ENCODE measurements around the gene MEMO1. TPM values are rescaled to one million over a fixed set of nuclear protein-coding genes. Genes with fewer than 3 reads are reported as not detected.
"Not testable (repeated sequence)": the region's sequence is repeated elsewhere in the genome, so short reads cannot be mapped to it uniquely, and the experiment has no call there.

The MEMO1 gene
- total and polyA plus RNA-seq, 2 donors (not counting 1 experiment from before 2014, with no cell fraction given): 44.8 to 65.8 TPM

- intact Hi-C loops (cut with micrococcal nuclease); H4K20me1 ChIP-seq (ENCODE audit: control insufficient read depth, insufficient read depth, low read length, poor library complexity, severe bottlenecking); H3K9me3 ChIP-seq (ENCODE audit: control extremely low read depth in 1 of 3, control insufficient read depth in 2 of 3, insufficient read depth in 1 of 3, low read length in 2 of 3); H3K27me3 ChIP-seq (replicated peaks in 1 of 4; ENCODE audit: control extremely low read depth in 1 of 4, control insufficient read depth in 3 of 4, insufficient read depth in 4 of 4, low read length in 3 of 4); H2AFZ ChIP-seq (ENCODE audit: insufficient read depth, low read depth, low read length, poor library complexity, severe bottlenecking); H3K4me2 ChIP-seq (replicated peaks; ENCODE audit: low read depth, low read length, poor library complexity, severe bottlenecking); H3K27ac ChIP-seq (ENCODE audit: low read length in 2 of 2); H3K4me1 ChIP-seq (ENCODE audit: control insufficient read depth in 2 of 2, insufficient read depth in 2 of 2, low read length in 2 of 2); H3K9ac ChIP-seq (ENCODE audit: low read length); H3K27me3 Mint-ChIP-seq; ATAC-seq (ENCODE audit: low read depth); CTCF ChIA-PET; H3K4me1 Mint-ChIP-seq; H3K27ac Mint-ChIP-seq; DNase-seq; H3K4me3 ChIP-seq (ENCODE audit: control extremely low read depth in 1 of 5, extremely low read depth in 1 of 5, insufficient read depth in 1 of 5, low read depth in 2 of 5, low read length in 4 of 5); H3K4me3 Mint-ChIP-seq; POLR2A ChIA-PET: not testable (repeated sequence)
- Histone ChIP-seq H3K36me3 (replicated peaks in 1 of 2; ENCODE audit: control extremely low read depth in 1 of 2, control insufficient read depth in 1 of 2, extremely low read depth in 1 of 2, insufficient read depth in 2 of 2, low read length in 1 of 2) (peaks cover 2 to 16% of the 10 kb centered on the region in 2 experiments), H3K79me2 (ENCODE audit: control insufficient read depth, insufficient read depth, low read length) (peaks cover 12% of the 10 kb centered on the region)
- WGBS (ENCODE audit: insufficient coverage): 100% methylated on average over 2 of the region's 3 CpGs
- peaks cover 13% of the 10 kb centered on the region for H3K9me3 Mint-ChIP-seq (ENCODE audit: insufficient read depth)
Measured at GRCh38 chr2:31898346-31898745, 112.5 kb downstream of the MEMO1 start.

- H3K4me1 Mint-ChIP-seq; DNase-seq; H3K4me3 Mint-ChIP-seq; POLR2A ChIA-PET; intact Hi-C loops (cut with micrococcal nuclease); H3K4me1 ChIP-seq (ENCODE audit: control insufficient read depth in 2 of 2, insufficient read depth in 2 of 2, low read length in 2 of 2); H3K4me3 ChIP-seq (ENCODE audit: control extremely low read depth in 1 of 5, extremely low read depth in 1 of 5, insufficient read depth in 1 of 5, low read depth in 2 of 5, low read length in 4 of 5); H3K9me3 ChIP-seq (ENCODE audit: control extremely low read depth in 1 of 3, control insufficient read depth in 2 of 3, insufficient read depth in 1 of 3, low read length in 2 of 3); H2AFZ ChIP-seq (ENCODE audit: insufficient read depth, low read depth, low read length, poor library complexity, severe bottlenecking); H3K27me3 Mint-ChIP-seq; H3K4me2 ChIP-seq (replicated peaks; ENCODE audit: low read depth, low read length, poor library complexity, severe bottlenecking); H4K20me1 ChIP-seq (ENCODE audit: control insufficient read depth, insufficient read depth, low read length, poor library complexity, severe bottlenecking); H3K27me3 ChIP-seq (replicated peaks in 1 of 4; ENCODE audit: control extremely low read depth in 1 of 4, control insufficient read depth in 3 of 4, insufficient read depth in 4 of 4, low read length in 3 of 4); H3K27ac ChIP-seq (ENCODE audit: low read length in 2 of 2); H3K27ac Mint-ChIP-seq; ATAC-seq (ENCODE audit: low read depth); CTCF ChIA-PET; H3K9ac ChIP-seq (ENCODE audit: low read length): not testable (repeated sequence)
- WGBS (ENCODE audit: insufficient coverage): 90% methylated on average over 3 of the region's 4 CpGs
- H3K79me2 ChIP-seq (ENCODE audit: control insufficient read depth, insufficient read depth, low read length): peaks cover 12% of the 10 kb centered on the region
- peaks cover 13% of the 10 kb centered on the region for H3K9me3 Mint-ChIP-seq (ENCODE audit: insufficient read depth)
- H3K36me3 ChIP-seq (replicated peaks in 1 of 2; ENCODE audit: control extremely low read depth in 1 of 2, control insufficient read depth in 1 of 2, extremely low read depth in 1 of 2, insufficient read depth in 2 of 2, low read length in 1 of 2): peaks cover 2 to 13% of the 10 kb centered on the region in 2 experiments
Measured at GRCh38 chr2:31897340-31897739, 113.5 kb downstream of the MEMO1 start.
